SK-N-SH (cell line): ENCODE results near the gene ULK3. TPM values are rescaled to one million over a fixed set of nuclear protein-coding genes. Genes with fewer than 3 reads are reported as not detected.
A peak's percentile ranks its signal among the peaks of the same experiment; 100 is the strongest.

Experiments used
- CTCF ChIA-PET: fragments of 300-600, 350-600 bp; formaldehyde crosslinking; extraction: SDS; loops from one replicate; lab custom pipeline; 2021; lab: Yijun Ruan, JAX
- POLR2A ChIA-PET: fragments of 350-600 bp; sonication (Branson Sonifier 250); formaldehyde crosslinking; extraction: SDS; loops from one replicate; lab custom pipeline; 2020; ENCODE audit warnings: antibody characterized with exemption, inconsistent platforms; lab: Yijun Ruan, JAX
- DNase-seq: peaks from one replicate; pipeline ENCODE4 v3.0.0; 2012
- H2AFZ ChIP-seq: fragments of 200-600 bp; sonication (generic); 2 replicates; pipeline ENCODE4 v1.8.1; 2016; ENCODE audit warnings: antibody characterized with exemption, mild to moderate bottlenecking, low read depth
- H3F3A ChIP-seq: fragments of 200-600 bp; sonication (generic); replicated peaks from 2 replicates; pipeline ENCODE3; 2016; ENCODE audit warnings: antibody characterized with exemption, mild to moderate bottlenecking; ENCODE audit not compliant: insufficient read depth
- H3K27ac ChIP-seq, 2 experiments: fragments of 200-500 bp in 1 of 2; fragments of 200-600 bp in 1 of 2; sonication (Bioruptor generic) in 1 of 2; sonication (generic), shearing (Covaris generic) in 1 of 2; 2 replicates each; pipeline versions ENCODE4 v1.5.1 to v1.6.1; 2014 to 2016; ENCODE audit warnings: low read depth in 2 of 2, inconsistent platforms in 1 of 2, low read length in 1 of 2, mild to moderate bottlenecking in 1 of 2, mixed read lengths in 1 of 2
- H3K27me3 ChIP-seq: fragments of 200-600 bp; sonication (generic), shearing (Covaris generic); 2 replicates; pipeline ENCODE4 v1.6.1; 2016; ENCODE audit warnings: mixed run types; ENCODE audit not compliant: insufficient read depth
- H3K36me3 ChIP-seq, 2 experiments: fragments of 200-500 bp in 1 of 2; fragments of 200-600 bp in 1 of 2; sonication (Bioruptor generic) in 1 of 2; sonication (generic) in 1 of 2; replicated peaks in 1 of 2; 2 replicates each; pipeline versions ENCODE3 to v1.5.1; 2014 to 2016; ENCODE audit warnings: low read length in 1 of 2, mild to moderate bottlenecking in 1 of 2; ENCODE audit not compliant: insufficient read depth in 2 of 2, control insufficient read depth in 1 of 2
- H3K4me1 ChIP-seq, 2 experiments: fragments of 200-500 bp in 1 of 2; fragments of 200-600 bp in 1 of 2; sonication (Bioruptor generic) in 1 of 2; sonication (generic), shearing (Covaris generic) in 1 of 2; 2 replicates each; pipeline versions ENCODE4 v1.5.1 to v1.6.1; 2014 to 2016; ENCODE audit warnings: low read depth in 1 of 2, low read length in 1 of 2, mixed run types in 1 of 2; ENCODE audit not compliant: insufficient read depth in 2 of 2, control insufficient read depth in 1 of 2
- H3K4me2 ChIP-seq: fragments of 200-600 bp; sonication (generic), shearing (Covaris generic); 2 replicates; pipeline ENCODE4 v1.6.1; 2017; ENCODE audit warnings: mixed run types
- H3K4me3 ChIP-seq, 2 experiments: fragments of 200-500 bp in 1 of 2; fragments of 200-600 bp in 1 of 2; sonication (Bioruptor generic) in 1 of 2; sonication (generic), shearing (Covaris generic) in 1 of 2; 2 replicates each; pipeline versions ENCODE4 v1.5.1 to v1.8.1; 2014 to 2016; ENCODE audit warnings: low read depth in 2 of 2, inconsistent platforms in 1 of 2, low read length in 1 of 2, mild to moderate bottlenecking in 1 of 2, mixed read lengths in 1 of 2, moderate library complexity in 1 of 2
- H3K79me2 ChIP-seq: fragments of 200-600 bp; sonication (generic); 2 replicates; pipeline ENCODE4 v1.8.1; 2017; ENCODE audit warnings: mild to moderate bottlenecking; ENCODE audit not compliant: insufficient read depth
- H3K9ac ChIP-seq: fragments of 200-600 bp; sonication (generic); 2 replicates; pipeline ENCODE4 v1.6.1; 2017; ENCODE audit warnings: mixed run types
- H3K9me2 ChIP-seq: fragments of 200-600 bp; sonication (generic); 2 replicates; pipeline ENCODE4 v1.6.1; 2017; ENCODE audit warnings: mixed run types
- H3K9me3 ChIP-seq: fragments of 200-600 bp; sonication (generic); 2 replicates; pipeline ENCODE4 v1.6.1; 2017; ENCODE audit warnings: mixed run types, mild to moderate bottlenecking, moderate library complexity
- H4K20me1 ChIP-seq: fragments of 200-600 bp; sonication (generic); 2 replicates; pipeline ENCODE4 v1.6.1; 2017; ENCODE audit warnings: mild to moderate bottlenecking, mixed run types; ENCODE audit not compliant: insufficient read depth
- CHD2 ChIP-seq: fragments of 150-350 bp; IDR thresholded peaks from 2 replicates; pipeline ENCODE4 v1.6.1; 2018; ENCODE audit warnings: low read length; ENCODE audit not compliant: partially characterized antibody
- EZH2phosphoT487 ChIP-seq: fragments of 200-600 bp; sonication (generic); IDR thresholded peaks from 2 replicates; pipeline ENCODE4 v1.6.1; 2017; ENCODE audit warnings: low read depth, mixed run types, mild to moderate bottlenecking, antibody characterized with exemption, moderate library complexity, borderline replicate concordance
- FOSL2 ChIP-seq: IDR thresholded peaks from 2 replicates; pipeline ENCODE4 v1.4.0; 2012; ENCODE audit warnings: low read depth, mild to moderate bottlenecking, moderate library complexity, borderline replicate concordance
- MEF2A ChIP-seq: IDR thresholded peaks from 2 replicates; pipeline ENCODE4 v1.4.0; 2012; ENCODE audit warnings: low read depth, borderline replicate concordance
- POLR2AphosphoS5 ChIP-seq: IDR thresholded peaks from 2 replicates; pipeline ENCODE4 v1.6.1; 2012; ENCODE audit warnings: low read depth, low read length
- RFX5 ChIP-seq: IDR thresholded peaks from 2 replicates; pipeline ENCODE4 v1.6.1; 2012; ENCODE audit warnings: mild to moderate bottlenecking, improper control_type of control experiment, low read length
- RXRA ChIP-seq: IDR thresholded peaks from 2 replicates; pipeline ENCODE4 v1.4.0; 2012; ENCODE audit warnings: low read depth, mild to moderate bottlenecking, borderline replicate concordance
- SIN3A ChIP-seq: IDR thresholded peaks from 2 replicates; pipeline ENCODE4 v1.6.1; 2012; ENCODE audit warnings: low read depth, mild to moderate bottlenecking, low read length, moderate library complexity, borderline replicate concordance
- SMC3 ChIP-seq: IDR thresholded peaks from 2 replicates; pipeline ENCODE4 v1.6.1; 2012; ENCODE audit warnings: low read depth, low read length, improper control_type of control experiment
- TEAD4 ChIP-seq: IDR thresholded peaks from 2 replicates; pipeline ENCODE4 v1.4.0; 2012; ENCODE audit warnings: mild to moderate bottlenecking, borderline replicate concordance; ENCODE audit not compliant: insufficient read depth
- YY1 ChIP-seq: IDR thresholded peaks from 2 replicates; pipeline ENCODE4 v1.4.0; 2012; ENCODE audit warnings: low read depth, mild to moderate bottlenecking
- WGBS: methylation state at CpG from one replicate; pipeline ENCODE4 v1.1.6; 2017; ENCODE audit warnings: low lambda C conversion rate; 5-methylcytosine and 5-hydroxymethylcytosine counted together
- polyA plus RNA-seq, 3 experiments: library from polyadenylated mRNA; depleted of rRNA; stranded (reverse); fragments of >200 nt; gene quantifications; 2 replicates each; pipeline ENCODE4 v1.2.3, GENCODE V29; 2012
- TF ChIP-seq, protein P1 (sequence below): IDR thresholded peaks from 2 replicates; pipeline ENCODE4 v1.4.0; 2012; ENCODE audit warnings: low read depth

Gene ULK3
- polyA plus RNA-seq, 1 of the 3 experiments (the other 2 are of a cell fraction): 41.3 TPM

DNA sequence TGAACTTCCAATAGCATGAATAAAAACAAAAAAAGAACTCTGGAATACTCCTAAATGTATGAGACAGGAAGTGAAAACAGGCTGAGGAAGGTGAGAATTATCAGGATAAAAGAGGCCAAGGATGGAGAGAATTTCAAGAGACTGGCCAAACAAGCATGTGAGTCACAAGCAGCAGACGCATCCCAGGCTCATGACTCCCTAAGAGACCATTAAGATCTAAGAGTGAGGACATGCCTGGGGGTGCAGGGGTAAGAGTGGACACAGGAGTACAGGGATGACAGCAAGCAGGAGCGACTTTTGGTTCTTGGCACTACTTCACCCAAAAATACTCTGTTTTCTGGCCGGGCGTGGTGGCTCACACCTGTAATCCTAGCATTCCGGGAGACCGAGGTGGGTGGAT lies 23.1 kb upstream of the ULK3 start:
- peaks cover 8 to 10% of the 10 kb centered on the region in 2 experiments for H3K36me3 ChIP-seq
- peak overlapping the region; percentile 41; the same call in 1 of the 2 replicates for H3K4me2 ChIP-seq
- ChIA-PET CTCF (interaction anchor here (1.6 kb wide), 1 partner anchor 13 kb away, joined by 3 read pairs; no protein-coding TSS in a partner anchor), POLR2A (no interaction called here)
- peak overlapping the region in 1 of 2 experiments; percentile 36; a peak in 1 of 4 replicates for H3K27ac ChIP-seq
- H3K9ac ChIP-seq: no peak overlapping the region
- peaks cover 8 to 21% of the 10 kb centered on the region in 2 experiments; a peak in 3 of 4 replicates for H3K4me1 ChIP-seq
- peaks cover 9% of the 10 kb centered on the region for H3F3A ChIP-seq
- H4K20me1 ChIP-seq: peaks cover 54% of the 10 kb centered on the region
- no peaks in the 10 kb centered on the region for H3K9me3 ChIP-seq
- no peaks in the 10 kb centered on the region for H3K27me3 ChIP-seq
- TF ChIP-seq FOSL2: 0 out of 2 replicates have a peak, but pooled peaks have one; percentile 22
- TF ChIP-seq SIN3A: no peak
- H3K79me2 ChIP-seq: peaks cover 95% of the 10 kb centered on the region
- 78% methylated on average over 6 of the region's 6 CpGs for WGBS
- H3K4me3 ChIP-seq: no peak overlapping the region
- no peaks in the 10 kb centered on the region for H3K9me2 ChIP-seq
- H2AFZ ChIP-seq: no peak overlapping the region
- DNase-seq: no peak

DNA sequence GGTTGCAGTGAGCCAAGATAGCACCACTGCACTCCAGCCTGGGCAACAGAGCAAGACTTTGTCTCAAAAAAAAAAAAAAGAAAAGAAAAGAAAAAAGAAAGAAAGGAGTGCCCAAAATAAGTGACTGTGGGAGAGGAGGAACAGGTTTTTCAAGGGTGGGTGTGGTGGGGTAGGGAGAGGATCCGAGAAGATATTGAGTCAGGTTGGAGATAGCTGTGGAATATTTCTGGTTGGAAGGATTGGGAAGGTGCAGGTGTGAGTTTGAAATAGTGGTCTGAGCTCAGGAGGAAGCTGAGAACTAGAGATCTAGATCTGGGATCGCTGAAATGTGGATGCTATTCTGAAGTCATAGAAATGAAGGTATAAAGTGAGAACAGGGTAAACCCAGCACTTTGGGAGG lies 22.4 kb upstream of the ULK3 start:
- H3K4me2 ChIP-seq: no peak overlapping the region
- peaks cover 47% of the 10 kb centered on the region for H4K20me1 ChIP-seq
- H2AFZ ChIP-seq: no peak overlapping the region
- no peak overlapping the region for H3K9ac ChIP-seq
- H3K79me2 ChIP-seq: peaks cover 93% of the 10 kb centered on the region
- H3K4me3 ChIP-seq: no peak overlapping the region
- no peak overlapping the region for H3K27ac ChIP-seq
- ChIA-PET CTCF (interaction anchor here (1.6 kb wide), 1 partner anchor 14 kb away, joined by 3 read pairs; no protein-coding TSS in a partner anchor), POLR2A (no interaction called here)
- no peaks in the 10 kb centered on the region for H3K9me3 ChIP-seq
- peaks cover 6 to 20% of the 10 kb centered on the region in 2 experiments; a peak in 3 of 4 replicates for H3K4me1 ChIP-seq
- TF ChIP-seq RXRA (no peak), FOSL2 (no peak), YY1 (no peak), RFX5 (no peak)
- 92% methylated on average over 2 of the region's 2 CpGs for WGBS
- DNase-seq: no peak
- no peaks in the 10 kb centered on the region for H3K9me2 ChIP-seq
- peaks cover 9% of the 10 kb centered on the region for H3F3A ChIP-seq
- peaks cover 7 to 8% of the 10 kb centered on the region in 2 experiments for H3K36me3 ChIP-seq
- no peaks in the 10 kb centered on the region for H3K27me3 ChIP-seq

DNA sequence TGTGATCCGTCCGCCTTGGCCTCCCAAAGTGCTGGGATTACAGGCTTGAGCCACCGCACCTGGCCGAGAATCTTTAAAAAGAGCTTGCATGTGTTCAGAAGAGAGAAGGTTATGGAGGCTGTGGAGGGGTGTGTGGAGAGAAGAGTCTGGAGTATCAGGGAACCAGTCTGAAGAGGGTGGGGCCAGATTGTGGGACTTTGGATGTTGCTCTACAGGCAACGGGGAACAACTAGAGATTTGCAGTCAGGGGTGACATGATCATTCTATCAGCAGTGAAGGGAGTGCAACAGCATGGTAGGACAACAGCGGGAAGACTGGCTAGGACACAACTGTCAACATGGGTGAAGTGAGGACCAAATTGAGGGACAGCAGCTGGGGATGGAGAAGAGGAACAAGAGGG lies 21.3 kb upstream of the ULK3 start:
- 97% methylated on average over 6 of the region's 6 CpGs for WGBS

More for the DNA sequence above, 21.3 kb upstream of the ULK3 start:
- ChIA-PET CTCF (no interaction called here), POLR2A (no interaction called here)
- no peak overlapping the region for H3K9ac ChIP-seq
- H3F3A ChIP-seq: peaks cover 9% of the 10 kb centered on the region
- H4K20me1 ChIP-seq: peaks cover 40% of the 10 kb centered on the region
- H3K4me2 ChIP-seq: no peak overlapping the region
- H3K4me3 ChIP-seq: no peak overlapping the region
- no peaks in the 10 kb centered on the region for H3K9me3 ChIP-seq
- H3K36me3 ChIP-seq: peaks cover 5 to 8% of the 10 kb centered on the region in 2 experiments
- no peak overlapping the region for H2AFZ ChIP-seq
- H3K4me1 ChIP-seq: peaks cover 0 to 11% of the 10 kb centered on the region in 2 experiments; a peak in 2 of 4 replicates
- TF ChIP-seq, protein P1, sequence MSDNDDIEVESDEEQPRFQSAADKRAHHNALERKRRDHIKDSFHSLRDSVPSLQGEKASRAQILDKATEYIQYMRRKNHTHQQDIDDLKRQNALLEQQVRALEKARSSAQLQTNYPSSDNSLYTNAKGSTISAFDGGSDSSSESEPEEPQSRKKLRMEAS: no peak
- TF ChIP-seq FOSL2: no peak
- TF ChIP-seq MEF2A: no peak
- no peak for TF ChIP-seq EZH2phosphoT487
- no peak for TF ChIP-seq POLR2AphosphoS5
- TF ChIP-seq TEAD4: no peak
- TF ChIP-seq CHD2: no peak
- no peak for TF ChIP-seq SMC3
- H3K27ac ChIP-seq: no peak overlapping the region
- DNase-seq: no peak
- H3K27me3 ChIP-seq: no peaks in the 10 kb centered on the region
- H3K9me2 ChIP-seq: no peaks in the 10 kb centered on the region
- H3K79me2 ChIP-seq: peaks cover 93% of the 10 kb centered on the region
